NOMO-1 treated with dmso at 0.1 percent for 144 hours (cell line): ENCODE results near the gene CYP46A1.

Source experiments
- DNase-seq: peaks from one replicate; lab custom pipeline; 2025; ENCODE audit not compliant: unreplicated experiment; lab: John Stamatoyannopoulos, UW

Gene CYP46A1

GRCh38 chr14:99687284-99688209 is 3.4 kb downstream of the CYP46A1 start:
- no peak for DNase-seq

GRCh38 chr14:99688210-99688581 is 4.1 kb downstream of the CYP46A1 start:
- no peak for DNase-seq

GRCh38 chr14:99688629-99689028 is 4.5 kb downstream of the CYP46A1 start:
- no peak for DNase-seq

GRCh38 chr14:99689266-99690236 is 5.5 kb downstream of the CYP46A1 start:
- no peak for DNase-seq

GRCh38 chr14:99690636-99691035 is 6.5 kb downstream of the CYP46A1 start:
- DNase-seq = no peak

GRCh38 chr14:99691111-99691885 is 7.2 kb downstream of the CYP46A1 start:
- DNase-seq = no peak

GRCh38 chr14:99693918-99694317 is 9.8 kb downstream of the CYP46A1 start:
- DNase-seq = no peak

GRCh38 chr14:99696929-99697328 is 12.8 kb downstream of the CYP46A1 start:
- DNase-seq = no peak

- no peak for DNase-seq
These were observed 14.1 kb downstream of the CYP46A1 start for GRCh38 chr14:99698236-99698635.

GRCh38 chr14:99698642-99699041 is 14.5 kb downstream of the CYP46A1 start:
- no peak for DNase-seq

- no peak for DNase-seq
These were observed 15.1 kb downstream of the CYP46A1 start for GRCh38 chr14:99699085-99699760.

GRCh38 chr14:99699861-99700260 is 15.8 kb downstream of the CYP46A1 start:
- no peak for DNase-seq

- DNase-seq = no peak
These were observed 16.3 kb downstream of the CYP46A1 start for GRCh38 chr14:99700379-99700778.

- DNase-seq = no peak
These were observed 17.2 kb downstream of the CYP46A1 start for GRCh38 chr14:99701260-99701659.

GRCh38 chr14:99702115-99702514 is 18.0 kb downstream of the CYP46A1 start:
- DNase-seq = no peak

- no peak for DNase-seq
These were observed 19.3 kb downstream of the CYP46A1 start for GRCh38 chr14:99703381-99703780.

GRCh38 chr14:99704037-99704436 is 19.9 kb downstream of the CYP46A1 start:
- DNase-seq = no peak

GRCh38 chr14:99706107-99706900 is 22.2 kb downstream of the CYP46A1 start:
- no peak for DNase-seq

- DNase-seq = no peak
These were observed 23.3 kb downstream of the CYP46A1 start for GRCh38 chr14:99707420-99707819.

GRCh38 chr14:99707921-99708320 is 23.8 kb downstream of the CYP46A1 start:
- DNase-seq = no peak
